ENCODE measurements around the gene TRUB2.

TRUB2 gene

GRCh38 chr9:128349772-128350171, 27.5 kb upstream of the TRUB2 start:
- no peak for TF ChIP-seq CTCF (conservative IDR thresholded peaks at IDR 0.05; ENCODE audit: low read depth, low read length)
- no peak for DNase-seq (ENCODE audit: low read depth)
- H3K4me3 ChIP-seq (ENCODE audit: low read depth, low read length) = no peak overlapping the region

- no peak overlapping the region for H3K4me3 ChIP-seq (ENCODE audit: low read depth, low read length)
- TF ChIP-seq CTCF (conservative IDR thresholded peaks at IDR 0.05; ENCODE audit: low read depth, low read length) = no peak
- no peak for DNase-seq (ENCODE audit: low read depth)
These were observed 26.9 kb upstream of the TRUB2 start for GRCh38 chr9:128349125-128349524.

- no peak overlapping the region for H3K4me3 ChIP-seq (ENCODE audit: low read depth, low read length)
- TF ChIP-seq CTCF (conservative IDR thresholded peaks at IDR 0.05; ENCODE audit: low read depth, low read length) = no peak
- DNase-seq (ENCODE audit: low read depth) = no peak
These were observed 22.8 kb upstream of the TRUB2 start for GRCh38 chr9:128344931-128345605.

GRCh38 chr9:128343855-128344254, 21.6 kb upstream of the TRUB2 start:
- TF ChIP-seq CTCF (conservative IDR thresholded peaks at IDR 0.05; ENCODE audit: low read depth, low read length) = no peak
- H3K4me3 ChIP-seq (ENCODE audit: low read depth, low read length) = no peak overlapping the region
- DNase-seq (ENCODE audit: low read depth) = no peak

- no peak for TF ChIP-seq CTCF (conservative IDR thresholded peaks at IDR 0.05; ENCODE audit: low read depth, low read length)
- no peak for DNase-seq (ENCODE audit: low read depth)
- no peak overlapping the region for H3K4me3 ChIP-seq (ENCODE audit: low read depth, low read length)
These were observed 20.9 kb upstream of the TRUB2 start for GRCh38 chr9:128342971-128343680.

GRCh38 chr9:128341435-128341849, 19.2 kb upstream of the TRUB2 start:
- peak overlapping the region; percentile 71 for H3K4me3 ChIP-seq (ENCODE audit: low read depth, low read length)
- DNase-seq (ENCODE audit: low read depth) = peak; percentile 74
- peak; percentile 77 for TF ChIP-seq CTCF (conservative IDR thresholded peaks at IDR 0.05; ENCODE audit: low read depth, low read length)
